Measurements from ENCODE around the gene RXRB.
"Not testable (repeated sequence)": the region's sequence is repeated elsewhere in the genome, so short reads cannot be mapped to it uniquely, and the experiment has no call there.

Gene RXRB

DNA sequence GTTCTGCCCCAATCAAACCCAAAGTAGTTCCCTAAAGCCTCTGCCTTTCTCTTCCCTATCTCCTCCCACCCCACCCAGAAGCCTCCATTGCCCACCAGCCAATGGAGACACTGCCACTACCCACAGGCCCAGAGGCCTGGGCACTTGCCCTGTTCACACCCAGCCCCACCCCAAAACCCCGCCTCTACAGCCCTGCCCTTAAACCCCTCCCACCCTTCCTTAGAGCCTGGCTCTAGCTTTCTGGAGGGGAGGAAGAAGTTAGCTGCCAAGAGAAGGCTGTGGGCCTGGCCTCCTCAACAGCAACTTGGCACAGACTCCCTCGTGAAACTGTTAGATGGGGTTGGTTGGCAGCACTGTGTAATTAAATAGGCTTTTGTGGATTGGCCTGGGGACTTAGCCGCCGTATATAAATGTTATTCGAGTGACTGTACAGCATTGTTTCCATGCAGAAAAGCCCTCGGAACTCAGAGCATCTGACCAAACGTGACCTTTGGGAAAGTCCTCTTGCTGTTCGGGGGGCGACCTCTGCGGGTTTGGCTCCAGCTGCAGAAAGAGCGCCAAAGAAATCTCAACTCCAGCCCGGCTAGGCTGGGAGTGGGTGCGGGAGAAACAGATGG is 39.6 kb downstream of the RXRB start:
- no peak for DNase-seq

DNA sequence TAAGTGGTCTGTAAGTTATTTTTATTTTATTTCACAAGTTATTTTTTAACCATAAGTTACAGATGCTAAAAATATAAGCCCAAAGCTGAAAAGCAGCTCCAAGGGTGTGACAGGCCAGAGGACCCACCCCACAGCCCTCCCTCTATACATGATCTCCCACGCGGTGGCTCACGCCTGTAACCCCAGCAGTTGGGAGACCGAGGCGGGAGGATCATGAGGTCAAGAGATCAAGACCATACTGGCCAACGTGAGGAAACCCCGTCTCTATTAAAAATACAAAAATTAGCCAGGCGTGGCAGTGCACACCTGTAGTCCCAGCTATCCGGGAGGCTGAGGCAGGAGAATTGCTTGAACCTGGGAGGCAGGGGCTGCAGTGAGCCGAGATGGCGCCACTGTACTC is 40.4 kb downstream of the RXRB start:
- no peak for DNase-seq

DNA sequence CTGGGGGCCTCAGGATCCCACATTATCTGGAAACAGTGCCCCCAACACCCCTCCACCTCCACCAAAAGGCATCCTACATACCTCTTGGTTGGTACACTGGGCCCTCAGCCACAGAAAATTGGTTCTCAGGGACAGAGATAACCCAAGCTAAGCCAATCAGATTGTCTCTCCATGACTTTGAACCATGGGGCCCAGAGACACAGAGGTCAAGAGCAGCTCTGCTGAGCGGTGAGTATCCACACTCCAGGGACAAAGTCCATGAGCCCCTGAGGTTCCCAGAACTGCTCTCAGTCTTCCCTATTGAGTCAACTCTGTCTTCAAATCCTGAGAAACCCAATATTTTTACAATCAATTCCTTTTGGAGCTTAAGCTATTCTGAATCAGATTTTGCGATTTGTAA is 43.5 kb downstream of the RXRB start:
- no peak for DNase-seq

DNA sequence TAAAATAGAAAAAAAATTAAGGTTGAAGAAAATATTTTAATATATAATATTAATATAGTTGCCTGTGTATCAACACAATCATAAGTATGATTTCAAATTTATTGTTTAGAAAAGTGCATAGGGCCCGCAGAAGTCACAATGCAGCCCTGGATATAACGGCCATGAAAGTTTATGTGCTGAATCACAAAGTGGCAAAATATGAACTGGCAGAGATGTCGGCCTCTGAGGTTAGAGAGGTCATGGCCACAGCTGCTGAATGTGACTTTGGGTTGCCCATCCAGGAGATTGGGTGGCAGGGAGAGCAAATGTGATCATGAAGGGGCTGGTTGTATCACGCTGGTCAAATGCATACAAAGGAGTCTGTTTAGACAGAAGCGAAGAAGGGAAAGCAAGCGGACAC is 43.9 kb downstream of the RXRB start:
- no peak for DNase-seq

DNA sequence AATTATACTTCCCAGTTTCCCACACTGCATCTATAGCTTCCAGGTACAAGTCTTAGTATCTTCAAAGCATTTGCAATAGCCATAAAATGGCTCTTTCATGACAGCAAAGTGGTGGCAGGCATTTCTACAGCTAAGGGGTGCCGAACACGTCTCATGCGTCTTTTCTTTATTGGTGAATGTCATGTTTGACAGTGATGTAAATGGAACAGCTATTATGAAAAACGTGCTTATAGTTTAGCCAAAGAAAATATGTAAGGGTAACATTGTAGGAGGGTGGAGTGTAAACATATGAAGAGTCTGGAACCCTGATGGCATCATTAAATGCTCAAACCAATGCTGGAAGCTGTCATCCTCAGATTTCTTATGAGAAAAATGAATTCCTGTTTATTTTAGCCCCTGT is 46.1 kb downstream of the RXRB start:
- no peak for DNase-seq

DNA sequence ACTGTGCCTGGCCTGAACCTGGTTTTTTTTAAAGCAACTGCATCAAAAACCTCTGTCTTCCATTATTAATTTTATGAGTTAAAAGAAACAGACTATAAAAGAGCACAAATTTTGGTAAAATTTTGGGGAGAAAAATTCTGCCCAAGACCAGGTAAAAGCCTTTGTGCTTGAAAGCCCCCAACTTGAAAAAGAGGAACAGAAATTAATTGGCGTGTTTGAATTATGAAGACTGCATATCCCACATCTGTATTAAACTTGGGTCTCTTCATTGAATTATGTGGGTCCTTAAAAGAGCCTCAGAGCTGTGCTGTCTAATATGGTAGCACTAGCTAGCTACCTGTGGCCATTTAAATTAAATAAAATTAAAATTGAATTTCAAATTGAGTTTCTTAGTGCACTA is 49.4 kb downstream of the RXRB start:
- DNase-seq, result no peak

DNA sequence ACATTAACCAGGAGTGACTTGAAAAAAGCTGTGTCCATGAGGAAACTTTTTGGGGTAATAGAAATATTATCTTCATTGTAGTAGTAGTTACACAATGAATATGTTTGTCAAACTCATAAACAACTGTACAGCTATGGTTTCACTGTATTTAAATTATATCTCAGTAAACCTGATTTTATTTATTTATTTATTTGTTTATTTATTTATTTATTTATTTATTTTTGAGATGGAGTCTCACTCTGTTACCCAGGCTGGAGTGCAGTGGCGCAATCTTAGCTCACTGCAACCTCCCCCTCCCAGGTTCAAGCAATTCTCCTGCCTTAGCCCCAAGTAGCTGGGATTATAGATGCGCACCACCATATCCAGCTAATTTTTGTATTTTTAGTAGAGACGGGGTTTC is 49.9 kb downstream of the RXRB start:
- DNase-seq, result not testable (repeated sequence)

DNA sequence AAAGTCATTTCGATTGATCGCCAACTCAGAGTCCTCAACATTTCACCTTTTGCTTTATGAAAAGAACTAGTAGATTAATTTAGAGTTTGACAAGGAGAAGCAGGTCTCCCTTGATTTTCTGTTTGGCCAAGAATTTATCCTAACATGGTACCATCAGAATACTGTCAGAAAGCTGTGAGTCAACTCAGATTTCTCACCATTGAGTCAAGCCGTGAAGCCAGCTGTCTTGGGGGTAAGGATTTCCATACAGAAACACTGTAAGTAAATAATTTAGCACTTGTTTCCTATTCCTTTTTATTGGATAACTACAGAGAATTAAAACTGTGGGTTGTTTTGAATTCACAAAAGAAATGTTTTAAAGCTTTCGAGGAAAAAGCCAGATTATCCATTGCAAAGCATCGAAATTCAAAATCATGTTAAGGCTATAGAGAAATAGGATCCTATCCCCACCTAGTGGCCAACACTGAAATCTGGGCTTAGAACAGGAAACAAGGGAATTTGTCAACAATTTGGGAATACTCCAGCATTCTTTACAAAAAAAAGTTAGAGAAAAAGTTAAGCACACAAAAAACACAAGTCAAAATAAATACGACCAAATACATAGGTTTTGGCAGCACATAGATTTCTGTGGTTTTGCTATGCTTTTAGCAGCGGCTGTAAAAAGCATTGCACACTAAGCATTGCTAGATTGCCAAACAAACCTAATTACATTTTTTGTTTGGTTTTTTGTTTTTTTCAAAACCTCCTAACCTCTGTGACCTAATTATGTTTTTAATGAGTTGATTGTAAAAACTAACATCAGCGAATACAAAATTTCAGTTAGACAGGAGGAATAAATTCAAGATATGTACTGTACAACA is 52.4 kb downstream of the RXRB start:
- DNase-seq, result peak in 1 of 5 donors; percentile 21

DNA sequence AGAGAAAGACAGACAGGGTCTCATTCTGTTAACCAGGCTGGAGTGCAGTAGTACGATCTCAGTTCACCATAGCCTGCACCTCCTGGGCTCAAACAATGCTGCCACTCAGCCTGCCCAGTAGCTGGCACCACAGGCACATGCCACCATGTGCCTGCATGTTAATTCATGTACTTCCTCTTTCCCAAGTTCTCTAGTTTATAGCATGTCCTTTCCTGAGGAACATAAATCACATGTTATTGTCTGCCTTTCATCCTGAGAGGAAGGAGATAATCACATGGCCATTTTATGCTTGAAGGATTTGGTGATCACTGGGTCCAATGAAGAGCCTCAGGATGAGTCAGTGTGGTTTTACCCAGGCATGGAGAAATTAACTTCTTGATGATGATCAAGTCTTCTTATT is 56.1 kb downstream of the RXRB start:
- DNase-seq, result no peak
